ENCODE results near the gene SCN5A. TPM values are rescaled to one million over a fixed set of nuclear protein-coding genes. Genes with fewer than 3 reads are reported as not detected.

Gene SCN5A
- polyA plus RNA-seq, 1 donor from 2014 or later: not detected

DNA sequence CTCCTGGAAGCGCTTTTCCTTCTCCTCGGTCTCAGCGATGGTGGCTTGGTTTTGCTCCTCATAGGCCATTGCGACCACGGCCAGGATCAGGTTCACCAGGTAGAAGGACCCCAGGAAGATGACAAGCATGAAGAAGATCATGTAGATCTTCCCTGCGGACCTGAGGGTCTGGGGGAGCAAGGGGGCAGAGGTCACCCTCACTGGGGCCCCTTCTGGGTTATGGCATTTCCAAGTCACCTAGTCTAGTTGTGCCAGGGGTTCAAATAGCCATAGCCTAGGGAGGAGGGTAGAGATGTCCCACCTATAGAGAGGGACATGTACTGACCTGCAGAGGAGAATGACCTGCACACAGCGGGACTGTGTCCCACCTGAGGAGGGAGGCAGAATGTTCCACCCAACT lies 43.5 kb downstream of the SCN5A start:
- Histone ChIP-seq H3K4me3 (ENCODE audit: low read length) (no peak overlapping the region), H3K27ac (ENCODE audit: low read length) (no peak overlapping the region), H3K79me2 (replicated peaks; ENCODE audit: insufficient read depth, low read length) (no peaks in the 10 kb centered on the region), H3K36me3 (ENCODE audit: insufficient read depth, low read length) (no peaks in the 10 kb centered on the region), H3F3A (ENCODE audit: insufficient read depth, low read length, poor library complexity, severe bottlenecking) (no peaks in the 10 kb centered on the region), H2AFZ (ENCODE audit: low read depth, low read length) (no peak overlapping the region), H3K9me2 (ENCODE audit: insufficient read depth, low read length) (no peaks in the 10 kb centered on the region), H4K20me1 (ENCODE audit: insufficient read depth) (no peaks in the 10 kb centered on the region), H3K9me3 (ENCODE audit: low read length) (no peaks in the 10 kb centered on the region), H3K9ac (ENCODE audit: low read length) (no peak overlapping the region), H3K27me3 (ENCODE audit: insufficient read depth, low read depth, low read length) (no peaks in the 10 kb centered on the region), H3K4me2 (ENCODE audit: low read length) (no peak overlapping the region)
- TF ChIP-seq SMC3 (conservative IDR thresholded peaks at IDR 0.05; ENCODE audit: poor library complexity) (no peak), EP300 (conservative IDR thresholded peaks at IDR 0.05; ENCODE audit: poor library complexity, severe bottlenecking) (no peak), POLR2AphosphoS5 (IDR thresholded peaks at IDR 0.05) (no peak), RAD21 (conservative IDR thresholded peaks at IDR 0.05) (no peak), TAF1 (IDR thresholded peaks at IDR 0.05; ENCODE audit: low read depth) (no peak), MXI1 (conservative IDR thresholded peaks at IDR 0.05; ENCODE audit: poor library complexity, severe bottlenecking) (no peak), EZH2 (IDR thresholded peaks at IDR 0.05; ENCODE audit: borderline replicate concordance, insufficient read depth, low read length, poor library complexity, severe bottlenecking) (no peak)
- TF ChIP-seq, protein P1, sequence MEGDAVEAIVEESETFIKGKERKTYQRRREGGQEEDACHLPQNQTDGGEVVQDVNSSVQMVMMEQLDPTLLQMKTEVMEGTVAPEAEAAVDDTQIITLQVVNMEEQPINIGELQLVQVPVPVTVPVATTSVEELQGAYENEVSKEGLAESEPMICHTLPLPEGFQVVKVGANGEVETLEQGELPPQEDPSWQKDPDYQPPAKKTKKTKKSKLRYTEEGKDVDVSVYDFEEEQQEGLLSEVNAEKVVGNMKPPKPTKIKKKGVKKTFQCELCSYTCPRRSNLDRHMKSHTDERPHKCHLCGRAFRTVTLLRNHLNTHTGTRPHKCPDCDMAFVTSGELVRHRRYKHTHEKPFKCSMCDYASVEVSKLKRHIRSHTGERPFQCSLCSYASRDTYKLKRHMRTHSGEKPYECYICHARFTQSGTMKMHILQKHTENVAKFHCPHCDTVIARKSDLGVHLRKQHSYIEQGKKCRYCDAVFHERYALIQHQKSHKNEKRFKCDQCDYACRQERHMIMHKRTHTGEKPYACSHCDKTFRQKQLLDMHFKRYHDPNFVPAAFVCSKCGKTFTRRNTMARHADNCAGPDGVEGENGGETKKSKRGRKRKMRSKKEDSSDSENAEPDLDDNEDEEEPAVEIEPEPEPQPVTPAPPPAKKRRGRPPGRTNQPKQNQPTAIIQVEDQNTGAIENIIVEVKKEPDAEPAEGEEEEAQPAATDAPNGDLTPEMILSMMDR (IDR thresholded peaks at IDR 0.05; ENCODE audit: poor library complexity, severe bottlenecking): no peak
- TF ChIP-seq, protein P2, sequence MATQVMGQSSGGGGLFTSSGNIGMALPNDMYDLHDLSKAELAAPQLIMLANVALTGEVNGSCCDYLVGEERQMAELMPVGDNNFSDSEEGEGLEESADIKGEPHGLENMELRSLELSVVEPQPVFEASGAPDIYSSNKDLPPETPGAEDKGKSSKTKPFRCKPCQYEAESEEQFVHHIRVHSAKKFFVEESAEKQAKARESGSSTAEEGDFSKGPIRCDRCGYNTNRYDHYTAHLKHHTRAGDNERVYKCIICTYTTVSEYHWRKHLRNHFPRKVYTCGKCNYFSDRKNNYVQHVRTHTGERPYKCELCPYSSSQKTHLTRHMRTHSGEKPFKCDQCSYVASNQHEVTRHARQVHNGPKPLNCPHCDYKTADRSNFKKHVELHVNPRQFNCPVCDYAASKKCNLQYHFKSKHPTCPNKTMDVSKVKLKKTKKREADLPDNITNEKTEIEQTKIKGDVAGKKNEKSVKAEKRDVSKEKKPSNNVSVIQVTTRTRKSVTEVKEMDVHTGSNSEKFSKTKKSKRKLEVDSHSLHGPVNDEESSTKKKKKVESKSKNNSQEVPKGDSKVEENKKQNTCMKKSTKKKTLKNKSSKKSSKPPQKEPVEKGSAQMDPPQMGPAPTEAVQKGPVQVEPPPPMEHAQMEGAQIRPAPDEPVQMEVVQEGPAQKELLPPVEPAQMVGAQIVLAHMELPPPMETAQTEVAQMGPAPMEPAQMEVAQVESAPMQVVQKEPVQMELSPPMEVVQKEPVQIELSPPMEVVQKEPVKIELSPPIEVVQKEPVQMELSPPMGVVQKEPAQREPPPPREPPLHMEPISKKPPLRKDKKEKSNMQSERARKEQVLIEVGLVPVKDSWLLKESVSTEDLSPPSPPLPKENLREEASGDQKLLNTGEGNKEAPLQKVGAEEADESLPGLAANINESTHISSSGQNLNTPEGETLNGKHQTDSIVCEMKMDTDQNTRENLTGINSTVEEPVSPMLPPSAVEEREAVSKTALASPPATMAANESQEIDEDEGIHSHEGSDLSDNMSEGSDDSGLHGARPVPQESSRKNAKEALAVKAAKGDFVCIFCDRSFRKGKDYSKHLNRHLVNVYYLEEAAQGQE (IDR thresholded peaks at IDR 0.05; ENCODE audit: borderline replicate concordance): no peak

DNA sequence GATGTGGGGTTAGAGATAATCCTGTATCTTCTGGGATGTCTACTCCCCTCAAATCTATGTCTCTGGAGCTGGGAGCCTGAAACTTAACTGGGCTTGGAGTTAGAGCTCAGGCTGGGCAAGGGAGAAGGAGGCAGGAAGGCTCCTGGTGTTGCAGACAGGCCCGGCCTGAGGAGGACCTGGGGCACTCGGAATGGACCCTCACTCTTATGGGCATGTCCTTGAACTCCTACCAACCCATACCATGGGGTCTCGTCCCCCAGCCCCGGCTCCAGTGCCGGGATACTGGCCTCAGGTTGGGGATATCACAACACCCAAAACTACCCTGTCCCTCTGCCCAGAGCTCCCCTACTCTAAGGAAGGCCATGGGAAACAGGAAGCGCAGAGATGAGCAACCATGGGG lies 45.2 kb downstream of the SCN5A start:
- Histone ChIP-seq H3F3A (ENCODE audit: insufficient read depth, low read length, poor library complexity, severe bottlenecking) (no peaks in the 10 kb centered on the region), H3K4me2 (ENCODE audit: low read length) (no peak overlapping the region), H3K79me2 (replicated peaks; ENCODE audit: insufficient read depth, low read length) (no peaks in the 10 kb centered on the region), H4K20me1 (ENCODE audit: insufficient read depth) (no peaks in the 10 kb centered on the region), H3K4me3 (ENCODE audit: low read length) (no peak overlapping the region), H2AFZ (ENCODE audit: low read depth, low read length) (no peak overlapping the region), H3K27me3 (ENCODE audit: insufficient read depth, low read depth, low read length) (no peaks in the 10 kb centered on the region), H3K9me3 (ENCODE audit: low read length) (no peaks in the 10 kb centered on the region), H3K9me2 (ENCODE audit: insufficient read depth, low read length) (no peaks in the 10 kb centered on the region), H3K27ac (ENCODE audit: low read length) (no peak overlapping the region), H3K36me3 (ENCODE audit: insufficient read depth, low read length) (no peaks in the 10 kb centered on the region), H3K9ac (ENCODE audit: low read length) (no peak overlapping the region)
- TF ChIP-seq, protein P2 (IDR thresholded peaks at IDR 0.05; ENCODE audit: borderline replicate concordance): no peak
- TF ChIP-seq SMC3 (conservative IDR thresholded peaks at IDR 0.05; ENCODE audit: poor library complexity) (no peak), EP300 (conservative IDR thresholded peaks at IDR 0.05; ENCODE audit: poor library complexity, severe bottlenecking) (no peak), RAD21 (conservative IDR thresholded peaks at IDR 0.05) (no peak)

Data from neural cell (in vitro differentiated cells).